ENCODE measurements around the gene NFE2L3.
"Not testable (repeated sequence)": the region's sequence is repeated elsewhere in the genome, so short reads cannot be mapped to it uniquely, and the experiment has no call there.

NFE2L3 gene

DNA sequence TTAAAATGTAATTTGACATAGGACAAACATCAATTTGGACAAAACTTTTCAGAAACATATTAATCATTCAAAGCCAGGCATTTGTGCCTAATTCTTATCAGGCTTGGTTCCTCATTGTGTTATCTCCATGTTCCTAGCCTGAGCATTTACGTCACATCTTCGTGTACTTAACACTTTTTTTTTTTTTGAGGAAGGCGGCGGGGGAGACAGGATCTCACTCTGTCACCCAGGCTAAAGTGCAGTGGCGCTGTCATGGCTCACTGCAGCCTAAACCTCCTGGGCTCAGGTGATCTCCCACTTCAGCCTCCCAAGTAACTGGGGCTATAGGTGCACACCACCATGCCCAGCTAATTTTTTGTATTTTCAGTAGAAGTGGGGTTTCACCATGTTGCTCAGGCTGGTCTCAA, 28.8 kb downstream of the NFE2L3 start:
- Histone ChIP-seq H3K27ac (no peak overlapping the region), H3K4me1 (peaks cover 0 to 22% (median 14%) of the 10 kb centered on the region in 4 donors), H3K36me3 (no peaks in the 10 kb centered on the region), H3K9me3 (peaks cover 0 to 2% (median 0%) of the 10 kb centered on the region in 3 donors), H3K27me3 (no peaks in the 10 kb centered on the region), H3K4me3 (no peak overlapping the region)
- DNase-seq: no peak
- intact Hi-C loops (cut with DNase I; ENCODE audit: low total_unique reads): no loop called here
- TF ChIP-seq, protein P1, sequence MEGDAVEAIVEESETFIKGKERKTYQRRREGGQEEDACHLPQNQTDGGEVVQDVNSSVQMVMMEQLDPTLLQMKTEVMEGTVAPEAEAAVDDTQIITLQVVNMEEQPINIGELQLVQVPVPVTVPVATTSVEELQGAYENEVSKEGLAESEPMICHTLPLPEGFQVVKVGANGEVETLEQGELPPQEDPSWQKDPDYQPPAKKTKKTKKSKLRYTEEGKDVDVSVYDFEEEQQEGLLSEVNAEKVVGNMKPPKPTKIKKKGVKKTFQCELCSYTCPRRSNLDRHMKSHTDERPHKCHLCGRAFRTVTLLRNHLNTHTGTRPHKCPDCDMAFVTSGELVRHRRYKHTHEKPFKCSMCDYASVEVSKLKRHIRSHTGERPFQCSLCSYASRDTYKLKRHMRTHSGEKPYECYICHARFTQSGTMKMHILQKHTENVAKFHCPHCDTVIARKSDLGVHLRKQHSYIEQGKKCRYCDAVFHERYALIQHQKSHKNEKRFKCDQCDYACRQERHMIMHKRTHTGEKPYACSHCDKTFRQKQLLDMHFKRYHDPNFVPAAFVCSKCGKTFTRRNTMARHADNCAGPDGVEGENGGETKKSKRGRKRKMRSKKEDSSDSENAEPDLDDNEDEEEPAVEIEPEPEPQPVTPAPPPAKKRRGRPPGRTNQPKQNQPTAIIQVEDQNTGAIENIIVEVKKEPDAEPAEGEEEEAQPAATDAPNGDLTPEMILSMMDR (IDR thresholded peaks at IDR 0.05): no peak

DNA sequence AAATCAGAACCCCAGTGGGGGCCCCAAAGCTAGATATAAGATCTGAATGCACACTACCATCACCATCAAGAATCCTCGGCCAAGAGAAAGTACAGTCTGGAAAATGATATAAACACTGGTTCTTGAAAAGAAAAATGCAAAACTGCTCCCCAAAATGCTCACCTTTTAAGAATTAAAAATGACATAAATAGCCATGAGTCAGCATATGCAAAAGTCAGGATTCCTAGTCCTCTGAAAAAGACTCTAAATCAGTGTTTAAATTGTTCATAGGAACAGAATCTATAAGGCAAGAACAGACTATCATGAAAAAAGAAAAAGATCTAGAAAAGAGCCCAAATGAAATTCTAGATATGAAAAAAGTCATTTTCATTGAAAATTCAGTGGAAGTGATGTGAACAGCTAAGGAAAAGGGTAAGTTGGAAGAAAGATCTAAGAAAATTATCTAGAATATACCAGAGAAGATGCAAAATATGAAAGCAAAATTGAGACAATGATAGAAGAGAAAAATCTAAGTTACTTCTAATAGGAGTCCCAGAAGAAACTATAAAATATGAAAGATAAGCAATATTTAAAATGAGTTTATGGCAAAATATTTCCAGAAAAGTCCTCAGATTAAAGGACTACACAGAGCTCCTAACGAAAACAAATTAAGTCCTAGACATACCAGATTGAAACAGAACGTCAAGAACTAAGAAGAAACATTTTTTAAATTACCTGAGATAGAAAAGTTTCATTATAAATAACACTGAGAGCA, 29.7 kb downstream of the NFE2L3 start:
- TF ChIP-seq, protein P1 (IDR thresholded peaks at IDR 0.05): no peak
- Histone ChIP-seq H3K36me3 (no peaks in the 10 kb centered on the region), H3K9me3 (peaks cover 0 to 2% (median 0%) of the 10 kb centered on the region in 3 donors), H3K27ac (no peak overlapping the region), H3K27me3 (no peaks in the 10 kb centered on the region), H3K4me3 (no peak overlapping the region), H3K4me1 (peaks cover 0 to 22% (median 14%) of the 10 kb centered on the region in 4 donors)
- intact Hi-C loops (cut with DNase I; ENCODE audit: low total_unique reads): no loop called here
- no peak for DNase-seq

DNA sequence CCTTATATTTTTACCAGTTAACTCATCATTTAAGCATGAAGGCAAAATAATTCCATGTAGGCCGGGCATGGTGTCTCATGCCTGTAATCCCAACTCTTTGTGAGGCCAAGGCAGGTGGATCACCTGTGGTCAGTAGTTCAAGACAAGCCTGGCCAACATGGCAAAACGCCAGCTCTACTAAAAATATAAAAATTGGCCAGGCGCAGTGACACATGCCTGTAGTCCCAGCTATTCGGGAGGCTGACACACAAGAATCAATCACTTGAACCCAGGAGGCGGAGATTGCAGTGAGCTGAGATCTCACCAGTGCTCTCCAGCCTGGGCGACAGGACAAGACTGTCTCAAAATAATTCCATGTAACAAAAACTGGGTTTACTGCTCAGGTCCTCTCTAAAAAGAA, 30.3 kb downstream of the NFE2L3 start:
- H3K4me3 ChIP-seq: no peak overlapping the region
- peak in 1 of 2 donors; percentile 42 for DNase-seq
- peaks cover 0 to 22% (median 14%) of the 10 kb centered on the region in 4 donors for H3K4me1 ChIP-seq
- TF ChIP-seq, protein P1 (IDR thresholded peaks at IDR 0.05): no peak
- no peak overlapping the region for H3K27ac ChIP-seq
- H3K36me3 ChIP-seq: peaks cover 0 to 3% (median 2%) of the 10 kb centered on the region in 3 donors
- intact Hi-C loops (cut with DNase I; ENCODE audit: low total_unique reads): no loop called here
- peaks cover 0 to 2% (median 0%) of the 10 kb centered on the region in 3 donors for H3K9me3 ChIP-seq
- no peaks in the 10 kb centered on the region for H3K27me3 ChIP-seq

DNA sequence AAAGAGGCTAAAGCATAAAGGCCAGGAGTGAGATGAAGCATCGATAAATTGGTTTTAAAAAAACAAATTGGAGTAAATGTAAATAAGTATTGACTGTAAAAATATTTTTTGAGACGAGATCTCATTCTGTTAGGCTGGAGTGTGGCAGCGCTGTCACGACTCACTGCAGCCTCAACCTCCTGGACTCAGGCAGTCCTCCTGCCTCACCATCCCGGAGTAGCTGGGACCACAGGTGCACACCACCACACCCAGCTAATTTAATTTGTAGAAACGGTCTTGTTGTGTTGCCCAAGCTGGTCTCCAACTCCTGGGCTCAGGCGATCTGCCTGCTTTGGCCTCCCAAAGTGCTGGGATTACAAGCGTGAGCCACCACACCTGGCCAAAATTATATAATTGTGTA, 30.7 kb downstream of the NFE2L3 start:
- H3K36me3 ChIP-seq: peaks cover 0 to 7% (median 7%) of the 10 kb centered on the region in 3 donors
- H3K27ac ChIP-seq: no peak overlapping the region
- peaks cover 0 to 22% (median 14%) of the 10 kb centered on the region in 4 donors for H3K4me1 ChIP-seq
- peak in 1 of 2 donors; percentile 19 for DNase-seq
- H3K9me3 ChIP-seq: peaks cover 0 to 2% (median 0%) of the 10 kb centered on the region in 3 donors
- TF ChIP-seq, protein P1 (IDR thresholded peaks at IDR 0.05): no peak
- H3K4me3 ChIP-seq: no peak overlapping the region
- intact Hi-C loops (cut with DNase I; ENCODE audit: low total_unique reads): no loop called here
- no peaks in the 10 kb centered on the region for H3K27me3 ChIP-seq

DNA sequence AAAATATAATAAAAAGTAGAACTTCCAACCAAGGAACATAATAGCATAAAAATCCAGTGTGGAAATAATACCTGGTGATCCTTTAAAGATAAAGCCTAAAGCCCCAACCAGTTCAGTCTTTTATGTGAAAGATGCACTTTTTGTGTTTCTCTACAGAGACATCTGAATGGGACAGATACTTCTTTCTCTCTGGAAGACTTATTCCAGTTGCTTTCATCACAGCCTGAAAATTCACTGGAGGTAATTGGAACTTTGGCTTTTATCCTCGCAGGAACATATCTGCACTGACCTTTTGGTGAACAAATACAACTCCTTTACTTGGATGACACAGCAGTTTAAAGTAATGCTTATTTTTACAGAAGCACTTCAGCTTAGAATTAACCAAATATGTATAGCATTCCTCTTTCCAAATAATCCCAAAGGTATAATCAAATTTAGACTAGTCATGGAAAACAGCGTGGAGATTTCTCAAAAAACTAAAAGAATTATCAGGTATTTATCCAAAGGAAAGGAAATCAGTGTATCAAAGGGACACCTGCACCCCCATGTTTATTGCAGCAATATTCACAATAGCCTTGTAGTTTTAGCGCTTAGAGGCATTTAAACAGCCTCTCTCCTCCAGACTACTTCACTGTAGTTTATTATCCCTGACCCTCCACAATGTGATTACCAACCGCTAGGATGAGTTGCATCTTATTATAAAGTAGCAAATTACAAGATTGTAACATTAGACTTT, 31.7 kb downstream of the NFE2L3 start:
- Histone ChIP-seq H3K4me1 (peaks cover 0 to 22% (median 14%) of the 10 kb centered on the region in 4 donors), H3K4me3 (no peak overlapping the region), H3K9me3 (peaks cover 0 to 2% (median 0%) of the 10 kb centered on the region in 3 donors), H3K36me3 (peaks cover 4 to 17% (median 15%) of the 10 kb centered on the region in 3 donors), H3K27me3 (no peaks in the 10 kb centered on the region), H3K27ac (peak overlapping the region in 1 of 2 donors; percentile 1)
- TF ChIP-seq, protein P1 (IDR thresholded peaks at IDR 0.05): no peak
- no peak for DNase-seq
- intact Hi-C loops (cut with DNase I; ENCODE audit: low total_unique reads): no loop called here

DNA sequence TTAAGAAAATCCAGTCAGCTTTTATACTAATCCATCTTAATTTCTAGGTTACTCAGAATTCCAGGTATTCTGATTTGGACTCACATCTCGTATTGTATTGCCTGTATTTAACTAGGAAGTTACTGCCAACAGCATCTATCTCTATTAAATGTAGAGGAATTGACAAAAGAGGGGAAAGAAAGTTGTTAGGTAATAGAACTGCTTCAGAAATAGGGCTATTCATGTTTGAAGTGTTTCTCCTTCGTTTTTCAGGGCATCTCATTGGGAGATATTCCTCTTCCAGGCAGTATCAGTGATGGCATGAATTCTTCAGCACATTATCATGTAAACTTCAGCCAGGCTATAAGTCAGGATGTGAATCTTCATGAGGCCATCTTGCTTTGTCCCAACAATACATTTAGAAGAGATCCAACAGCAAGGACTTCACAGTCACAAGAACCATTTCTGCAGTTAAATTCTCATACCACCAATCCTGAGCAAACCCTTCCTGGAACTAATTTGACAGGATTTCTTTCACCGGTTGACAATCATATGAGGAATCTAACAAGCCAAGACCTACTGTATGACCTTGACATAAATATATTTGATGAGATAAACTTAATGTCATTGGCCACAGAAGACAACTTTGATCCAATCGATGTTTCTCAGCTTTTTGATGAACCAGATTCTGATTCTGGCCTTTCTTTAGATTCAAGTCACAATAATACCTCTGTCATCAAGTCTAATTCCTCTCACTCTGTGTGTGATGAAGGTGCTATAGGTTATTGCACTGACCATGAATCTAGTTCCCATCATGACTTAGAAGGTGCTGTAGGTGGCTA, 32.5 kb downstream of the NFE2L3 start:
- peaks cover 0 to 22% (median 14%) of the 10 kb centered on the region in 4 donors for H3K4me1 ChIP-seq
- DNase-seq; H3K9me3 ChIP-seq; intact Hi-C loops (cut with DNase I; ENCODE audit: low total_unique reads); H3K27me3 ChIP-seq; H3K4me3 ChIP-seq: not testable (repeated sequence)
- H3K27ac ChIP-seq: peak overlapping the region in 1 of 2 donors; percentile 1
- H3K36me3 ChIP-seq: peaks cover 12 to 25% (median 23%) of the 10 kb centered on the region in 3 donors

All from tibial artery (tissue), 4 donors.